Colonic mucosa (tissue), 4 donors: ENCODE measurements around the gene ZNF578. TPM values are rescaled to one million over a fixed set of nuclear protein-coding genes. Genes with fewer than 3 reads are reported as not detected.
"Not testable (repeated sequence)": the region's sequence is repeated elsewhere in the genome, so short reads cannot be mapped to it uniquely, and the experiment has no call there.

Experiments used
- DNase-seq: peaks from one replicate; pipeline ENCODE4 v3.0.0-alpha.2; 2020
- H3K27ac ChIP-seq: fragments of 200-600 bp; one replicate; pipeline ENCODE4 v1.8.0; 2021
- H3K27me3 ChIP-seq: fragments of 200-600 bp; one replicate; pipeline ENCODE4 v1.8.0; 2021
- H3K36me3 ChIP-seq: fragments of 200-600 bp; one replicate; pipeline ENCODE4 v1.8.0; 2021
- H3K4me1 ChIP-seq: fragments of 200-600 bp; one replicate; pipeline ENCODE4 v1.8.0; 2021; ENCODE audit warnings: mild to moderate bottlenecking
- H3K4me3 ChIP-seq: fragments of 200-600 bp; one replicate; pipeline ENCODE4 v1.8.0; 2021
- H3K9ac ChIP-seq, 2 donors: one replicate each; pipeline ENCODE4 v1.7.0; 2013; ENCODE audit warnings: control low read depth in 2 of 2, low read depth in 2 of 2, low read length in 2 of 2
- H3K9me3 ChIP-seq: fragments of 200-600 bp; one replicate; pipeline ENCODE4 v1.8.0; 2021
- intact Hi-C: fragments of 100-400 bp; cut with DNase I; formaldehyde crosslinking; loops from one replicate; pipeline ENCODE4 v1.14.1; 2022
- total RNA-seq, 2 donors: library from RNA; stranded (reverse); fragmentation: NEBNext Ultra II Directional in 1 of 2; extraction: Animal tissue kit (Norgen Biotek cat#: 25700) in 1 of 2; gene quantifications; one replicate each; pipeline ENCODE4 v1.2.1, GENCODE V29; 2021
- TF ChIP-seq, protein P1 (sequence below): fragments of 200-600 bp; IDR thresholded peaks from one replicate; pipeline ENCODE4 v1.8.0; 2022; ENCODE audit warnings: antibody characterized with exemption, mild to moderate bottlenecking
- donor health status: healthy.
- donor health status: DM: no; HTN: no; CAD: no.
- donor health status: DM: no; HTN: no; CAD: no.

ZNF578 gene
- total RNA-seq, 2 donors from 2014 or later, result 0.27 to 0.40 TPM

DNA sequence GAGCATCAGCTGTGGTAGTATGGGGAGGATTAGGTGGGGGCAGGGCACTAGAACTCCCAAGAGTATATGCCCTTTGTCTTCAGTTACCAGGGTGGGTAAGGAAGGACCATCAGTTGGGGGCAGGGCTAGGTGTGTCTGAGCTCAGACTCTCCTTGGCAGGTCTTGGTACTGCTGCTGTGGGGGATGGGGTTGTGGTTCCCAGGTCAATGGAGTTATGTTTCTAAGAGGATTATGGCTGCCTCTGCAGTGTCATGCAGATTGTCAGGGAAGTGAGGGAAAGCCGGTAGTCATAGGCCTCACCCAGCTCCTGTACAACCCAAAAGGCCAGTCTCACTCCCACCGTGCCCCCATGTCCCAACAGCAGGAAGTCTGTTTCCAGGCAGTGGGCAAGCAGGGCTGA, 8.8 kb upstream of the ZNF578 start:
- Histone ChIP-seq H3K9me3 (no peaks in the 10 kb centered on the region), H3K27me3 (no peaks in the 10 kb centered on the region), H3K27ac (no peak overlapping the region), H3K4me1 (no peaks in the 10 kb centered on the region), H3K4me3 (no peak overlapping the region), H3K36me3 (no peaks in the 10 kb centered on the region), H3K9ac (no peak overlapping the region)
- DNase-seq, result no peak
- TF ChIP-seq, protein P1, sequence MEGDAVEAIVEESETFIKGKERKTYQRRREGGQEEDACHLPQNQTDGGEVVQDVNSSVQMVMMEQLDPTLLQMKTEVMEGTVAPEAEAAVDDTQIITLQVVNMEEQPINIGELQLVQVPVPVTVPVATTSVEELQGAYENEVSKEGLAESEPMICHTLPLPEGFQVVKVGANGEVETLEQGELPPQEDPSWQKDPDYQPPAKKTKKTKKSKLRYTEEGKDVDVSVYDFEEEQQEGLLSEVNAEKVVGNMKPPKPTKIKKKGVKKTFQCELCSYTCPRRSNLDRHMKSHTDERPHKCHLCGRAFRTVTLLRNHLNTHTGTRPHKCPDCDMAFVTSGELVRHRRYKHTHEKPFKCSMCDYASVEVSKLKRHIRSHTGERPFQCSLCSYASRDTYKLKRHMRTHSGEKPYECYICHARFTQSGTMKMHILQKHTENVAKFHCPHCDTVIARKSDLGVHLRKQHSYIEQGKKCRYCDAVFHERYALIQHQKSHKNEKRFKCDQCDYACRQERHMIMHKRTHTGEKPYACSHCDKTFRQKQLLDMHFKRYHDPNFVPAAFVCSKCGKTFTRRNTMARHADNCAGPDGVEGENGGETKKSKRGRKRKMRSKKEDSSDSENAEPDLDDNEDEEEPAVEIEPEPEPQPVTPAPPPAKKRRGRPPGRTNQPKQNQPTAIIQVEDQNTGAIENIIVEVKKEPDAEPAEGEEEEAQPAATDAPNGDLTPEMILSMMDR, result no peak
- intact Hi-C loops, result no loop called here

DNA sequence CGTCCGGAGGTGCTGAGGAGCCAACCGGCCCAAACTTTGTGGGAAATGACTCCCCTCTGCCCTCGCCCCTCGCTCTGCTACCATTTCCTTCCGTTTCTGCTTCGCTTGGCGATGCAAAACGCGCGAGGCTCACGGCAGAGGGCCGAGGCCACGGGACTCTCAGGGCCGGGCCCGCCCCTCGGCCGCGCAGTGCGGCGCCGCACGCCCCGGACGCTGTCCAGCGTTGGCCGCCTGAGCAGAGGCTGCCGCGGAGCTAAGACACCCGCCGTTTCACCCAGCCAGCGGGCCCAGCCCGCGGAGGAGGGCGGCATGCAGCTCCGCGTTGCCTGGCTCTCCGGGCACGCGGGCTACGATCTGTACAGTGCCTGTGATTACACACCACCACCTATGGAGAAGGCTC, 2.1 kb upstream of the ZNF578 start:
- H3K27me3 ChIP-seq, result no peaks in the 10 kb centered on the region
- no peaks in the 10 kb centered on the region for H3K4me1 ChIP-seq
- intact Hi-C loops, result no loop called here
- no peak overlapping the region for H3K9ac ChIP-seq
- H3K36me3 ChIP-seq, result no peaks in the 10 kb centered on the region
- H3K4me3 ChIP-seq, result no peak overlapping the region
- DNase-seq, result no peak
- H3K9me3 ChIP-seq, result no peaks in the 10 kb centered on the region
- TF ChIP-seq, protein P1, result no peak
- no peak overlapping the region for H3K27ac ChIP-seq

DNA sequence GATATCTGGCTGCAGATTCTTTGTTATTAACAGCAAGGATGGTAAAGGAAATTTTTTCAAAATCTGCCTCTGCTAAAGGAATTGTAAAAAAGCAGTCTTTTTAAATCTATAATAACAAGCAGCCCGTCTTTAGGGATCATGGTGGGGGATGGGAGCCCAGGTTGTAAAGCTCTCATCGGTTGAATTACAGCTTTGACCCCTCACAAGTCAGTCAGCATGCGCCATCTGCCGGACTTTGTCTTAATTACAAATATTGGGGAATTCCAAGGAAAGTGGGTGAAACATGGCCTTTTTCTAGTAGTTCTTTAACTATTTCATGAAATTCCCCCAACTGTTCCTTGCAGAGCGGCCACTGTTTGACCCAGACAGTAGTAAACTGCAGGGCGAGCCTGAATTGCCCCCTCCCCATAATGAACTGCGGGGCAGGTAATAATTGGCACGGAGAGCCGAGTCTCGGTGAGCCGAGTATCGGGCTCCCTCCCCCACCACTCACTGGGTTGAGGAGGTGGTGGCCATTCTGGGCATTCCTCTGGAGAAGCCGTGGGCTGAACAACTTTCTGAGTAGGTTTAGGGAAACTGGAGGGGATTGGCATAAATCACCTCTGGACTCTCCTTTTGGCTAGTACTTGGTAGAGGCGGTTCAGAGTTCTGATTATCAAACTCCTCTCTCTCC, 11.6 kb downstream of the ZNF578 start:
- TF ChIP-seq, protein P1, result no peak
- intact Hi-C loops, result no loop called here
- no peaks in the 10 kb centered on the region for H3K36me3 ChIP-seq

DNA sequence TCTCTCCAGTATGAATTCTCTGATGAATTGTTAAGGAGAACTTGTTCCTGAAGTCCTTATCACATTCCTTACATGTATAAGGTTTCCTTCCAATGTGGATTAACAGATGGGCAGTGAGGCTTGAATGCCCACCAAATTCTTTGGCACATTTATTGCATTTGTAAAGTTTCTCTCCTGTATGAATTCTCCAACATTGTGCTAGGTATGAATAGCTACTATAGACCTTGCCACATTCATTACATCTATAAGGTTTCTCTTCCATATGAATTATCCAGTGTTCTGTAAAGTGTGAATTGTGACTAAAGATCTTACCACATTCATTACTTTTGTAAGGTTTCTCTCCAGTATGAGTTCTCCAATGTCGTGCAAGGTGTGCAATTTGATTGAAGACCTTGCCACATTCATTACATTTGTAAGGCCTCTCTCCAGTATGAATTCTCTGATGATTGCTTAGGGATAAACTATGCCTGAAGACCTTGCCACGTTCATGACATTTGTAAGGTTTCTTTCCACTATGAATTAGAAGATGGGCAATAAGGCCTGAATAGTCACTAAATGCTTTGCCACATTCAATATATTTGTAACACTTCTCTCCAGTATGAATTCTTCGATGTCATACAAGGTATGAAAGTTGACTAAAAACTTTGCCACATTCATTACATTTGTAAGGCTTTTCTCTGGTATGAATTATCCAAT, 20.4 kb downstream of the ZNF578 start:
- no peaks in the 10 kb centered on the region for H3K4me1 ChIP-seq
- H3K27me3 ChIP-seq, result no peaks in the 10 kb centered on the region
- no peaks in the 10 kb centered on the region for H3K36me3 ChIP-seq
- H3K27ac ChIP-seq, result no peak overlapping the region
- peaks cover 31% of the 10 kb centered on the region for H3K9me3 ChIP-seq
- H3K9ac ChIP-seq, result no peak overlapping the region
- intact Hi-C loops, result no loop called here
- TF ChIP-seq, protein P1, result no peak
- no peak for DNase-seq
- no peak overlapping the region for H3K4me3 ChIP-seq

More for the DNA sequence above, 11.6 kb downstream of the ZNF578 start:
- no peaks in the 10 kb centered on the region for H3K9me3 ChIP-seq
- no peak overlapping the region for H3K27ac ChIP-seq
- no peak overlapping the region for H3K4me3 ChIP-seq
- DNase-seq, result no peak
- H3K4me1 ChIP-seq, result no peaks in the 10 kb centered on the region
- H3K9ac ChIP-seq, result no peak overlapping the region
- no peaks in the 10 kb centered on the region for H3K27me3 ChIP-seq

DNA sequence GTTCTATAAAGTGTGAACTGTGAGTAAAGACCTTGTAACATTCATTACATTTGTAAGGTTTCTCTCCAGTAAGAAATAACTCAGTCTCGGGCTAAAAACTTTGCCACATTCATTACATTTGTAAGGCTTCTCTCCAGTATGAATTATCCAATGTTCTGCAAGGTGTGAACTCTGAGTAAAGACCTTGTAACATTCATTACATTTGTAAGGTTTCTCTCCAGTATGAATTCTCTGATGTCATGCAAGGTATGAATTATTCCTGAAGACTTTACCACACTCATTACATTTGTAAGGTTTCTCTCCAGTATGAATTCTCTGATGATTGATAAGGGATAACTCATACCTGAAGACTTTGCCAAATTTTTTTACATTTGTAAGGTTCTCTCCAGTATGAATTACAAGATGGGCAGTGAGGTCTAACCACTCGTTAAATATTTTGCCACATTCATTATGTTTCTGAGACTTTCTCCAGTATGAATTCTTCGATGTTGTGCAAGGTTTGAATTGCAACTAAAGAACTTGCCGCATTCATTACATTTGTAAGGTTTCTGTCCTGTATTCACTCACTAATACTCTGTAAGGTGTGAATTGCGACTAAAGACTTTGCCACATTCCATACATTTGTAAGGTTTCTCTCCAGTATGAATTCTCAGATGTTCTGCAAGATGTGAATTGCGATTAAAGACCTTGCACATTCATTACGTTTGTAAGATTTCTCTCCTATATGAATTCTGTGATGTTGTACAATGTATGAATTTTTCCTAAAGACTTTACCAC, 21.2 kb downstream of the ZNF578 start:
- Histone ChIP-seq H3K27me3 (no peaks in the 10 kb centered on the region), H3K36me3 (no peaks in the 10 kb centered on the region), H3K27ac (no peak overlapping the region), H3K9ac (no peak overlapping the region), H3K4me3 (no peak overlapping the region), H3K9me3 (peaks cover 31% of the 10 kb centered on the region), H3K4me1 (no peaks in the 10 kb centered on the region)
- intact Hi-C loops, result no loop called here
- no peak for DNase-seq
- TF ChIP-seq, protein P1, result no peak

DNA sequence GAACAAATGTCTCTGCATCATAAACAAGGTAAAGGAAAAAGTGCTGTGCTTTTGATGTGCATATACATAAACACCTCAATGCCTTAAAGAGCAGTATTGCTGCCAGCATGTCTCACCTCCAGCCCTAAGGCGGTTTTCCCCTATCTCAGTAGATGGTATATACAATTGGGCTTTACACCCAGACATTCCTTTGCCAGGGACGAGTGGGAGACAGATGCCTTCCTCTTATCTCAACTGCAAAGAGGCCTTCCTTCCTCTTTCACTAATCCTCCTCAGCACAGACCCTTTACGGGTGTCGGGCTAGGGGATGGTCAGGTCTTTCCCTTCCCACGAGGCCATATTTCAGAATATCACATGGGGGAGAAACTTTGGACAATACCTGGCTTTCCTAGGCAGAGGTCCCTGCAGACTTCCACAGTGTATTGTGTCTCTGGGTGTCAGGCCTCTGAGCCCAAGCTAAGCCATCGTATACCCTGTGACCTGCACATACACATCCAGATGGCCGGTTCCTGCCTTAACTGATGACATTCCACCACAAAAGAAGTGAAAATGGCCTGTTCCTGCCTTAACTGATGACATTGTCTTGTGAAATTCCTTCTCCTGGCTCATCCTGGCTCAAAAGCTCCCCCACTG, 30.9 kb downstream of the ZNF578 start:
- H3K9me3 ChIP-seq, intact Hi-C loops, H3K36me3 ChIP-seq, H3K4me1 ChIP-seq, H3K27me3 ChIP-seq, H3K27ac ChIP-seq, DNase-seq, H3K4me3 ChIP-seq, H3K9ac ChIP-seq: not testable (repeated sequence)

DNA sequence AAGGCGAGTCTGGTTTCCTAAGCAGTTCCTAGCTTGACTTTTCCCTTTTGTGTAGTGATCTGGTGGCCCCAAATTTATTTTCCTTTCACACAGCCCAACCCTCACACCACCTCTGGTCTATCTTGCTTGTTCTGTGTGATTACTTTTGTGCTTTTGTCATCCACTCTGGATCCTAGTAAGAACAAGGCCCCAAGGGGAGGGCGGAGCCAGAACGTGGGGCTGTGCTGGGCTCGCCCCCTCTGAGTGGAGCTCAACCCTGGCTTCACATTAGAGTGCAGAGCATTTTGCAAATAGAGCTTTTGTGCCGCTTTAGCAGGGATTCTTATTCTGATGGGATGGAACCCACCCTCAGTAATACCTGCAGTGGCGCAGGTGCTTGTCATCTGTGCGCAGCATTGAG, 31.7 kb downstream of the ZNF578 start:
- H3K36me3 ChIP-seq, H3K27ac ChIP-seq, DNase-seq, H3K9me3 ChIP-seq, H3K4me1 ChIP-seq, H3K27me3 ChIP-seq, intact Hi-C loops, H3K9ac ChIP-seq, H3K4me3 ChIP-seq: not testable (repeated sequence)
